H7 (cell line): ENCODE results near the gene SUB1. TPM values are rescaled to one million over a fixed set of nuclear protein-coding genes. Genes with fewer than 3 reads are reported as not detected.

Source experiments
- DNase-seq: peaks from one replicate; pipeline ENCODE4 v3.0.0; 2012
- H3K27me3 ChIP-seq: 2 replicates; pipeline ENCODE4 v1.6.0; 2011; ENCODE audit warnings: mild to moderate bottlenecking, low read length; ENCODE audit not compliant: control insufficient read depth, insufficient read depth
- H3K36me3 ChIP-seq: replicated peaks from 2 replicates; pipeline ENCODE4 v1.5.1; 2011; ENCODE audit warnings: low read length; ENCODE audit not compliant: control insufficient read depth, insufficient read depth
- H3K4me3 ChIP-seq: 2 replicates; pipeline ENCODE4 v1.5.1; 2011; ENCODE audit warnings: low read depth, mild to moderate bottlenecking, control low read depth, low read length, moderate library complexity; ENCODE audit not compliant: insufficient read depth
- total RNA-seq: library from RNA; depleted of rRNA; stranded (reverse); fragments of >200 nt; shearing (Covaris generic); gene quantifications from 2 replicates; pipeline ENCODE4 v1.2.3, GENCODE V29; 2014

SUB1 gene
- total RNA-seq, 1 experiment from 2014 or later = 138 TPM

DNA sequence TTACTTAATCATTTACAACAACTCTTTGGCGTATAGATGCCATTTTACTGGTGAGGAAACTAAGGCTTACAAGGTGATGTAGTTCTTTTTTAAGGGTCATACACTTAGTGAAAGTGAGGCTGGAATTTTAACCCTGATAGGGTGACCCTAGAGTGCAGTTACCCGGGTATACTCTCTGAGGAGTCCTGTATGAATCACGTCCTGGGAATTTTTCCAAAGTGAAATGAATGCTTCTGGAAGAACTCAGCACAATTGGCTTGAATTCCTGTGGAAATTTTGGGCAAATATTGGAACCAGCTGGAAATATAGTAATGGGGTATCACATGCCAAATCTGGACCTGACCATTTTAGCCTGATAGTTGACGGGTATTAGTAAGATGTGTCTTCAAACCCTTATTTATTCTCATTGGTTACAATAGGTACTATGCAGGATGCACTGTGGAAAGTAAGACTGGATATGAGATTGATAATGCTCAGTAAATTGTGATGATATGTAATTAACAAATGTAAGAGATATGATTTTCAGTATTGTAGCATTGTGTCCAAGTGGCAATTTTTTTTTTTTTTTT is 14.8 kb downstream of the SUB1 start:
- no peak overlapping the region for H3K4me3 ChIP-seq
- no peaks in the 10 kb centered on the region for H3K27me3 ChIP-seq
- DNase-seq = no peak
- H3K36me3 ChIP-seq = peaks cover 6% of the 10 kb centered on the region

DNA sequence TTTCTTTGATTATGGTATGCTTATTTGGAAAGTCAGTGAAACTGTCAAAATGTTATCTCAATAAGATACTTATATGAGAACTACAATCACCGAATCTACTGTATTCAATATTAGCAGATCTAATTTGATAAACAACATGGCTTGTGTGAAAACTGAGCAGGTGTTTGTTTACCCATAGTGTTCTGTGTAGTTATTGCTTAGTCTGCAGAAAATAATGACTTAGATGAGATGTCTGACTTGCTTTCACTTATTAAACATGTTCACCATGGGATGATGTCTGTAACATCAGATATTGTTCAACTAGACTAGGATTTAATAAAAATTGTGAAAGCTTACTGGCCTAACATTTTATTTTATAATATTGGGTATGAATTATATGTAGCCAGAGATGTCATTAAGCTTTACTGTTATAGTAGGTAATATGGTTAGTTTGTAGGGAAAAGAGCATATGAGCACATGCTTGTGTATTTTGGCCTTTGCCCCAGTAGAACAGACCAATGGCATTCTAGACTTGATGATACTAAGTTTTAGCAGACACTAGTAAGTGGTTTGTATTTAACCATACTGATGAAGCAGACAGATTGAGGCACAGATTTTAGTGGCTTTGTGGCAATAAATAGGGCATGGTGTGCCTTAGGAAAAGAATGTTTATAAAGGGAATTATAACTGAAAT is 16.4 kb downstream of the SUB1 start:
- no peak for DNase-seq
- peaks cover 3% of the 10 kb centered on the region for H3K36me3 ChIP-seq

GRCh38 chr5:32602906-32603305 is 17.5 kb downstream of the SUB1 start:
- Histone ChIP-seq H3K4me3 (no peak overlapping the region), H3K36me3 (peaks cover 3% of the 10 kb centered on the region), H3K27me3 (no peaks in the 10 kb centered on the region)
- DNase-seq = no peak

More for the DNA sequence above, 16.4 kb downstream of the SUB1 start:
- H3K4me3 ChIP-seq = no peak overlapping the region
- no peaks in the 10 kb centered on the region for H3K27me3 ChIP-seq

DNA sequence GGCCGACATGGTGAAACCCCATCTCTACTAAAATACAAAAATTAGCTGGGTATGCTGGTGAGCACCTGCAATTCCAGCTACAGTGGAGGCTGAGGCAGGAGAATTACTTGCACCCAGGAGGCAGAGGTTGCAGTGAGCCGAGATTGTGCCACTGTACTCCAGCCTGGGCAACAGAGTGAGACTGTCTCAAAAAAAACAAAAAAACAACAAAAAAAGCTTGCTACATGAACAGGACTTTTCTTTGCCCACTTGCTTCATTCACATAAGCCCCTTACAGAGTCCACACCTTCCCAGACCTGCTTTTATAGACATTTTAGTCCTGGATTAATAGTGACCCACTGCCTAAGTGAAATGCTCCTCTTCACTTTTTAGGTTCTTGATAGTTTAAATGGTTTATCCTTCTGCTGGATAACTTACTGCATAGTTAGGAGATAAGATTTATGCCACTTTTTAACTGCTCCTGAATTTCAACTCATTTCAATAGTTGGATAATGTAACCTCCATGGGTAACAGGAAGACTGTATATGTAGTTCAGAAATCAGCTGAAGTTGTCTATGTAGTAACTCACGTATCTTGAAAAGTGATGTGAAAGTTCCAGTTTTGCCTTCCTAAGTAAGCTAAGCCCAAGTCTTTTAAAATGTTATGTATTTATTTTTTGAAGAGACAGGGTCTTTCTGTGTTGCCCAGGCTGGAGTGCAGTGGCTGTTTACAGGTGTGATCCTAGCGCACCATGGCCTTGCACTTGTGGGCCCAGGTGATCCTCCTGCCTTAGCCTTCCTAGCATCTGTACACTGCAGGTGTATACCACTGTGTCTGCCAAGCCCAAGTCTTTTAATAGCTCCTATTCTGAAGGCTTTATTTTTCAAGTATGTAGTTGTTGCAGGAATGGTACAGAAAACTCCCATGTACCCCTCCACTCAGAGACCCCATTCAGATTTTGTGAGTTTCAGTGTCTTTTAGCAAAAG is 19.7 kb downstream of the SUB1 start:
- DNase-seq = no peak
- Histone ChIP-seq H3K27me3 (no peaks in the 10 kb centered on the region), H3K36me3 (no peaks in the 10 kb centered on the region; the same call in 1 of the 2 replicates), H3K4me3 (no peak overlapping the region)

- H3K4me3 ChIP-seq = no peak overlapping the region
- H3K27me3 ChIP-seq = no peaks in the 10 kb centered on the region
- no peak for DNase-seq
- no peaks in the 10 kb centered on the region for H3K36me3 ChIP-seq
Observed at GRCh38 chr5:32605766-32606152, 20.4 kb downstream of the SUB1 start.

DNA sequence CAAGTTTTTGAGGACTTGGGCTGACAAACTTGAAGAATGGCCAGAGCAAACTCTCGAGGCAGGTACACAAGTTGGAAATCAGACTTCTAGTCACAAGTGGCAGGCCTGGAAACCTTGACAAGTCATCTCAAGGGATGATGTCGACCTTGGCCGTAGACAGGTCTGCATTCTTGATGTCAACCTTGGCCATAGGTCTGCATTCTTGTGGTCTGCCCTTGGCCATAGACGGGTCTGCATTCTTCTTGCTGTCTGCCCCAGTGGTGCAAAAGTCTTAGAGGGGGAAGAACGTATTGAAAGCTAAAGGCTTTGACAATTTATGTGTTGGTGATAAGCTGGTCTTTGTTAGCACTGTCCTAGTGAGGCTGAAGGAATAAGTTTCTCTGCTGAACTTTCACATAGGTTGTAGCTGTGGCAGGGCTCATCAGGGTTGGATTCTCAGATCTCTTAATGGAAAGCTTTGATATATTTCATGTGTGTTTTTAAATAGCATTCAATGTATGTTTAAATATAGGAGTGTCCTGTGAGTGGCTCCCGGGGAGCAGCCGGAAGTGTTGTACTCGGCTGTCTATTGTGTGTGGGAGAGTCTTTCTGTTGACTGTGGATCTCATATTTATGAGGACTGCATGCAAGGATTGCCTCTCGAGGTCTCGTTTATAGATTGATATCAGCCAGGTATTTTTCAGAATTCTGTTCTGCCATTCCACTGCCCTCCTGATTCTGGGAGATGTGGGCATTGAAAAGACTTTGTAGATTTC is 27.0 kb downstream of the SUB1 start:
- no peak for DNase-seq
- Histone ChIP-seq H3K27me3 (no peaks in the 10 kb centered on the region), H3K36me3 (no peaks in the 10 kb centered on the region), H3K4me3 (no peak overlapping the region)

- DNase-seq = peak; percentile 79
- H3K27me3 ChIP-seq = no peaks in the 10 kb centered on the region
- no peak overlapping the region for H3K4me3 ChIP-seq
- H3K36me3 ChIP-seq = no peaks in the 10 kb centered on the region
Observed at GRCh38 chr5:32613050-32613672, 27.8 kb downstream of the SUB1 start.

GRCh38 chr5:32615236-32615635 is 29.9 kb downstream of the SUB1 start:
- no peaks in the 10 kb centered on the region for H3K27me3 ChIP-seq
- no peaks in the 10 kb centered on the region for H3K36me3 ChIP-seq
- no peak overlapping the region for H3K4me3 ChIP-seq
- no peak for DNase-seq

GRCh38 chr5:32618962-32619361 is 33.6 kb downstream of the SUB1 start:
- H3K27me3 ChIP-seq = no peaks in the 10 kb centered on the region
- no peaks in the 10 kb centered on the region for H3K36me3 ChIP-seq
- DNase-seq = no peak
- no peak overlapping the region for H3K4me3 ChIP-seq

GRCh38 chr5:32621256-32621655 is 35.9 kb downstream of the SUB1 start:
- DNase-seq = no peak
- Histone ChIP-seq H3K27me3 (no peaks in the 10 kb centered on the region), H3K4me3 (no peak overlapping the region), H3K36me3 (no peaks in the 10 kb centered on the region)

- Histone ChIP-seq H3K4me3 (no peak overlapping the region), H3K36me3 (no peaks in the 10 kb centered on the region), H3K27me3 (no peaks in the 10 kb centered on the region)
- no peak for DNase-seq
Observed at GRCh38 chr5:32625106-32625505, 39.7 kb downstream of the SUB1 start.

- no peaks in the 10 kb centered on the region for H3K36me3 ChIP-seq
- no peak for DNase-seq
- H3K27me3 ChIP-seq = no peaks in the 10 kb centered on the region
- no peak overlapping the region for H3K4me3 ChIP-seq
Observed at GRCh38 chr5:32625547-32625946, 40.2 kb downstream of the SUB1 start.

DNA sequence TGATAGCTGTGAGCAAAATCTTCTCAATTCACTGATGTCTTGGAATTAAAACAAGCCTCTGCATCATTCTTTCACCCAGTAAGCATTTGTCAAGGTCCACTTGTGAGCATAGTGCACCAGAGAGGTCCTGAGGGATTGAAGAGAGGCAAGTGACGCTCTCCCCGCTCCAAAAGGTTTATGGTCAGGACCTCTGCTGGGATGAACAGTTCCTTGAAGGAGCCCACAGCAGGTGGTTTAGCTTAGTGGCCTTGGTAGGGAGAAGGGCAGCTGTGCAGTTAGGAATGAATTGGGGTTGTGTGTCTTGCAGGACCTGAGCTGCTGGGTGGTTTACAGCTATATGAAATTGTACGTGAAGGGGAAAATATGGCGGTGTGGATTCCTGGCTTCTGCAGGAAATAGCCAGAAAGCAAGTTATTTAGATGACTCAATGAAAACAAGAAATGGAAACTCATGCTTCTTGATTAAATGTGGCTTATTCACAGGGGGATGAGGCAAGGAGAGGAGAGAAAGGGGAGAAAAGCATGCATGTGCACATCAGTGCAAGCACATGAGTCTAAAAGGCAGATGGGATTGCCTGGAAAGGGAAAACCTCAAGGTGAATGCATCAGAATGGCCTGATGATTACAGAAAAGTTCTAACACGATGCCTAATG is 42.0 kb downstream of the SUB1 start:
- no peak for DNase-seq
- no peaks in the 10 kb centered on the region for H3K27me3 ChIP-seq
- no peaks in the 10 kb centered on the region for H3K36me3 ChIP-seq
- H3K4me3 ChIP-seq = no peak overlapping the region
